GM21381 (cell line): ENCODE results near the gene S100A10.

Experiments
- ATAC-seq: cut with Tn5 transposase; IDR thresholded peaks from one replicate; pipeline ENCODE4 v1.9.1; 2021; ENCODE audit warnings: mild to moderate bottlenecking, moderate library complexity; ENCODE audit not compliant: unreplicated experiment

S100A10 gene

GRCh38 chr1:151989211-151989862, 4.3 kb downstream of the S100A10 start:
- no peak for ATAC-seq

- ATAC-seq: no peak
Observed at GRCh38 chr1:151988405-151988923, 5.2 kb downstream of the S100A10 start.

- ATAC-seq: no peak
Observed at GRCh38 chr1:151986501-151987190, 7.0 kb downstream of the S100A10 start.

- ATAC-seq: no peak
Observed at GRCh38 chr1:151985768-151986167, 7.9 kb downstream of the S100A10 start.

- no peak for ATAC-seq
Observed at GRCh38 chr1:151985270-151985669, 8.4 kb downstream of the S100A10 start.

GRCh38 chr1:151984313-151984956, 9.2 kb downstream of the S100A10 start:
- peak; percentile 84 for ATAC-seq

GRCh38 chr1:151982300-151983005, 11.2 kb downstream of the S100A10 start:
- no peak for ATAC-seq

- ATAC-seq: no peak
Observed at GRCh38 chr1:151981178-151981525, 12.5 kb downstream of the S100A10 start.

- ATAC-seq: no peak
Observed at GRCh38 chr1:151980287-151981177, 13.1 kb downstream of the S100A10 start.

GRCh38 chr1:151978922-151979321, 14.7 kb downstream of the S100A10 start:
- ATAC-seq: no peak

GRCh38 chr1:151977662-151978230, 15.9 kb downstream of the S100A10 start:
- no peak for ATAC-seq

GRCh38 chr1:151976858-151977257, 16.8 kb downstream of the S100A10 start:
- no peak for ATAC-seq

GRCh38 chr1:151976015-151976343, 17.7 kb downstream of the S100A10 start:
- no peak for ATAC-seq

- no peak for ATAC-seq
Observed at GRCh38 chr1:151975311-151976014, 18.2 kb downstream of the S100A10 start.

- no peak for ATAC-seq
Observed at GRCh38 chr1:151972542-151973248, 21.0 kb downstream of the S100A10 start.

GRCh38 chr1:151970626-151971025, 23.0 kb downstream of the S100A10 start:
- ATAC-seq: no peak

- ATAC-seq: no peak
Observed at GRCh38 chr1:151970128-151970527, 23.5 kb downstream of the S100A10 start.

GRCh38 chr1:151968791-151969399, 24.8 kb downstream of the S100A10 start:
- ATAC-seq: no peak
